ENCODE results near the gene MARF1. TPM values are rescaled to one million over a fixed set of nuclear protein-coding genes. Genes with fewer than 3 reads are reported as not detected.

The MARF1 gene
- total and polyA plus RNA-seq, 9 of the 15 experiments (the other 6 are each of a cell fraction or from before 2014, with no cell fraction given): 4.7 to 33.2 (median 11.7) TPM

DNA sequence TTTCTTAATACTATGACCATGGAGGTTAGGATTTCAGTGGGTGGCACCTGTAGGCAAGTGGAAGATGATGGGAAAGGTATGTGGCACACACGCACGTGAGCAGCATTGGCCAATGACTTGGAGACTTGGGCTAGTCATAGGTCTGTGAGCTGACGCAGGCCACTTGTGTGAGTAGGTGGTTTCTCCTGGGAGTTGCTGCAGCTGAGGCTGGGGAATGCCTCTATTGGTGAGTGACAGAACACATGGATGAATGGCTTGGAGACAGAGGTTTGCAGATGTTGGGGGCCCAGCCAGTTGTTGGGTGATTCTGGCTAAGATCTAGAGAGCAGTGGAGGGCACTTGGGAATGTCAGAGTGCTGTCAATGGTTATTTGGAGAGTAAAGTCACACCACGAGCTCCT is 64.1 kb downstream of the MARF1 start:
- no peaks in the 10 kb centered on the region for H3K36me3 ChIP-seq (ENCODE audit: control insufficient read depth, insufficient read depth, low read length)
- H3K4me3 ChIP-seq: no peak overlapping the region
- peak overlapping the region; percentile 37 for H2AFZ ChIP-seq (ENCODE audit: low read depth, low read length)
- H3K4me1 ChIP-seq (replicated peaks in 1 of 2; ENCODE audit: control insufficient read depth in 2 of 2, insufficient read depth in 2 of 2, low read length in 2 of 2): peaks cover 18 to 33% of the 10 kb centered on the region in 2 experiments
- in situ Hi-C loops (cut with MboI): no loop called here
- H3K79me2 ChIP-seq (ENCODE audit: control insufficient read depth, insufficient read depth, low read length): peaks cover 4% of the 10 kb centered on the region; the same call in 2 of the 3 replicates
- H3K27me3 ChIP-seq (ENCODE audit: control insufficient read depth in 2 of 2, insufficient read depth in 2 of 2, low read length in 2 of 2): no peaks in the 10 kb centered on the region; a peak in 1 of 5 replicates
- no peak overlapping the region for H3K4me2 ChIP-seq (ENCODE audit: insufficient read depth, low read length)
- WGBS (ENCODE audit: insufficient coverage, low coverage, missing lambda C conversion rate): 85% methylated on average over 4 of the region's 4 CpGs
- peaks cover 5% of the 10 kb centered on the region for H3K9me3 ChIP-seq (replicated peaks; ENCODE audit: control insufficient read depth, insufficient read depth, low read depth, low read length)
- no peak for TF ChIP-seq MECOM (CRISPR knock-in tag; IDR thresholded peaks at IDR 0.05)
- TF ChIP-seq NELFE (IDR thresholded peaks at IDR 0.05; ENCODE audit: insufficient read depth, insufficient read length): no peak
- TF ChIP-seq BHLHE40 (IDR thresholded peaks at IDR 0.05; ENCODE audit: low read length): no peak
- no peak for TF ChIP-seq NCOA2 (IDR thresholded peaks at IDR 0.05; ENCODE audit: partially characterized antibody in 2 of 2)
- no peak for TF ChIP-seq ZNF134 (CRISPR knock-in tag; conservative IDR thresholded peaks at IDR 0.05)
- TF ChIP-seq, protein P1, sequence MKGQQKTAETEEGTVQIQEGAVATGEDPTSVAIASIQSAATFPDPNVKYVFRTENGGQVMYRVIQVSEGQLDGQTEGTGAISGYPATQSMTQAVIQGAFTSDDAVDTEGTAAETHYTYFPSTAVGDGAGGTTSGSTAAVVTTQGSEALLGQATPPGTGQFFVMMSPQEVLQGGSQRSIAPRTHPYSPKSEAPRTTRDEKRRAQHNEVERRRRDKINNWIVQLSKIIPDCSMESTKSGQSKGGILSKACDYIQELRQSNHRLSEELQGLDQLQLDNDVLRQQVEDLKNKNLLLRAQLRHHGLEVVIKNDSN (CRISPR knock-in tag; IDR thresholded peaks at IDR 0.05): no peak
- TF ChIP-seq HNRNPLL (IDR thresholded peaks at IDR 0.05; ENCODE audit: low read depth, low read length, poor library complexity, severe bottlenecking): no peak
- TF ChIP-seq, protein P2, sequence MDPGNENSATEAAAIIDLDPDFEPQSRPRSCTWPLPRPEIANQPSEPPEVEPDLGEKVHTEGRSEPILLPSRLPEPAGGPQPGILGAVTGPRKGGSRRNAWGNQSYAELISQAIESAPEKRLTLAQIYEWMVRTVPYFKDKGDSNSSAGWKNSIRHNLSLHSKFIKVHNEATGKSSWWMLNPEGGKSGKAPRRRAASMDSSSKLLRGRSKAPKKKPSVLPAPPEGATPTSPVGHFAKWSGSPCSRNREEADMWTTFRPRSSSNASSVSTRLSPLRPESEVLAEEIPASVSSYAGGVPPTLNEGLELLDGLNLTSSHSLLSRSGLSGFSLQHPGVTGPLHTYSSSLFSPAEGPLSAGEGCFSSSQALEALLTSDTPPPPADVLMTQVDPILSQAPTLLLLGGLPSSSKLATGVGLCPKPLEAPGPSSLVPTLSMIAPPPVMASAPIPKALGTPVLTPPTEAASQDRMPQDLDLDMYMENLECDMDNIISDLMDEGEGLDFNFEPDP (CRISPR knock-in tag; IDR thresholded peaks at IDR 0.05): no peak
- no peak for TF ChIP-seq HNRNPH1 (optimal IDR thresholded peaks at IDR 0.05; ENCODE audit: low read depth, low read length)
- TF ChIP-seq ATF7 (IDR thresholded peaks at IDR 0.05): no peak
- TF ChIP-seq RB1 (IDR thresholded peaks at IDR 0.05; ENCODE audit: low read depth): no peak
- TF ChIP-seq TGIF2 (CRISPR knock-in tag; IDR thresholded peaks at IDR 0.05): no peak
- no peak for TF ChIP-seq SAP30 (IDR thresholded peaks at IDR 0.05; ENCODE audit: borderline replicate concordance, insufficient read depth, low read depth, low read length, poor library complexity, severe bottlenecking)
- no peak for TF ChIP-seq FOXP1 (CRISPR knock-in tag; IDR thresholded peaks at IDR 0.05)
- TF ChIP-seq HNRNPL (IDR thresholded peaks at IDR 0.05; ENCODE audit: low read depth, low read length): no peak
- no peak for TF ChIP-seq FOXA3 (CRISPR knock-in tag; conservative IDR thresholded peaks at IDR 0.05 in 1 of 2, IDR thresholded peaks at IDR 0.05 in 1 of 2)
- no peak for TF ChIP-seq RBM22 (IDR thresholded peaks at IDR 0.05; ENCODE audit: low read depth, low read length, poor library complexity, severe bottlenecking)
- TF ChIP-seq, protein P3, sequence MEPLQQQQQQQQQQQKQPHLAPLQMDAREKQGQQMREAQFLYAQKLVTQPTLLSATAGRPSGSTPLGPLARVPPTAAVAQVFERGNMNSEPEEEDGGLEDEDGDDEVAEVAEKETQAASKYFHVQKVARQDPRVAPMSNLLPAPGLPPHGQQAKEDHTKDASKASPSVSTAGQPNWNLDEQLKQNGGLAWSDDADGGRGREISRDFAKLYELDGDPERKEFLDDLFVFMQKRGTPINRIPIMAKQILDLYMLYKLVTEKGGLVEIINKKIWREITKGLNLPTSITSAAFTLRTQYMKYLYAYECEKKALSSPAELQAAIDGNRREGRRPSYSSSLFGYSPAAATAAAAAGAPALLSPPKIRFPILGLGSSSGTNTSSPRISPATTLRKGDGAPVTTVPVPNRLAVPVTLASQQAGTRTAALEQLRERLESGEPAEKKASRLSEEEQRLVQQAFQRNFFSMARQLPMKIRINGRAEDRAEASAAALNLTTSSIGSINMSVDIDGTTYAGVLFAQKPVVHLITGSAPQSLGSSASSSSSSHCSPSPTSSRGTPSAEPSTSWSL (CRISPR knock-in tag; IDR thresholded peaks at IDR 0.05; ENCODE audit: borderline replicate concordance): no peak
- DNase-seq (ENCODE audit: extremely low read depth in 1 of 4, low spot score in 3 of 4): no peak
- H3K9me1 ChIP-seq (ENCODE audit: control insufficient read depth, insufficient read depth, low read length): no peaks in the 10 kb centered on the region
- FAIRE-seq: no peak
- intact Hi-C loops (cut with micrococcal nuclease): loop anchor here (10.0 kb wide), 1 partner anchor 66 kb away; the partner anchor contains the start of gene MARF1
- no peak for ATAC-seq
- H3K27ac ChIP-seq (ENCODE audit: extremely low read depth, low read depth, low read length): no peak overlapping the region
- BruUV-seq (replicated peaks): no TSS peak
- CTCF ChIA-PET (ENCODE audit: low intra/inter-chr PET ratio): no interaction called here
- H3K9ac ChIP-seq (ENCODE audit: insufficient read depth in 1 of 2, low read depth in 2 of 2, low read length in 2 of 2): peak overlapping the region in 1 of 2 experiments; percentile 31; a peak in 1 of 4 replicates
- H4K20me1 ChIP-seq (replicated peaks; ENCODE audit: control insufficient read depth, insufficient read depth, low read length): no peaks in the 10 kb centered on the region
- POLR2A ChIA-PET: interaction anchor here (1.4 kb wide), 1 partner anchor 12 kb away, joined by 5 read pairs; no protein-coding TSS in a partner anchor
